Measurements from ENCODE around the gene SPG11.

DNA sequence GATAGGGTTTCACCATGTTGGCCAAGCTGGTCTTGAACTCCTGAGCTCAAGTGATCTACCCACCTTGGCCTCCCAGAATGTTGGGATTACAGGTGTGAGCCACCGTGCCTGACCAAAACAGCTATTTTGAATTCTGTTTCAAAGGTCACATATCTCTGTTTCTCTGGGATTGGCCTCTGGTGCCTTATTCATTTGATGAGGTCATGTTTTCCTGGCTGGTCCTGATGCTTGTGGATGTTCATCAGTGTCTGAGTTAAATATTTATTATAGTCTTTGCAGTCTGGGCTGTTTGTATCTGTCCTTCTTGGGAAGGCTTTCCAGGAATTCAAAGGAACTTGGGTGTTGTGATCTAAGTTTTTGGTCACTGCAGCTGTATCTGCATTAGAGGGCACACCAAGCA lies 42.5 kb upstream of the SPG11 start:
- TF ChIP-seq, protein P1, sequence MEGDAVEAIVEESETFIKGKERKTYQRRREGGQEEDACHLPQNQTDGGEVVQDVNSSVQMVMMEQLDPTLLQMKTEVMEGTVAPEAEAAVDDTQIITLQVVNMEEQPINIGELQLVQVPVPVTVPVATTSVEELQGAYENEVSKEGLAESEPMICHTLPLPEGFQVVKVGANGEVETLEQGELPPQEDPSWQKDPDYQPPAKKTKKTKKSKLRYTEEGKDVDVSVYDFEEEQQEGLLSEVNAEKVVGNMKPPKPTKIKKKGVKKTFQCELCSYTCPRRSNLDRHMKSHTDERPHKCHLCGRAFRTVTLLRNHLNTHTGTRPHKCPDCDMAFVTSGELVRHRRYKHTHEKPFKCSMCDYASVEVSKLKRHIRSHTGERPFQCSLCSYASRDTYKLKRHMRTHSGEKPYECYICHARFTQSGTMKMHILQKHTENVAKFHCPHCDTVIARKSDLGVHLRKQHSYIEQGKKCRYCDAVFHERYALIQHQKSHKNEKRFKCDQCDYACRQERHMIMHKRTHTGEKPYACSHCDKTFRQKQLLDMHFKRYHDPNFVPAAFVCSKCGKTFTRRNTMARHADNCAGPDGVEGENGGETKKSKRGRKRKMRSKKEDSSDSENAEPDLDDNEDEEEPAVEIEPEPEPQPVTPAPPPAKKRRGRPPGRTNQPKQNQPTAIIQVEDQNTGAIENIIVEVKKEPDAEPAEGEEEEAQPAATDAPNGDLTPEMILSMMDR (IDR thresholded peaks at IDR 0.05), result no peak; the same call in 1 of the 2 replicates
- TF ChIP-seq, protein P2, sequence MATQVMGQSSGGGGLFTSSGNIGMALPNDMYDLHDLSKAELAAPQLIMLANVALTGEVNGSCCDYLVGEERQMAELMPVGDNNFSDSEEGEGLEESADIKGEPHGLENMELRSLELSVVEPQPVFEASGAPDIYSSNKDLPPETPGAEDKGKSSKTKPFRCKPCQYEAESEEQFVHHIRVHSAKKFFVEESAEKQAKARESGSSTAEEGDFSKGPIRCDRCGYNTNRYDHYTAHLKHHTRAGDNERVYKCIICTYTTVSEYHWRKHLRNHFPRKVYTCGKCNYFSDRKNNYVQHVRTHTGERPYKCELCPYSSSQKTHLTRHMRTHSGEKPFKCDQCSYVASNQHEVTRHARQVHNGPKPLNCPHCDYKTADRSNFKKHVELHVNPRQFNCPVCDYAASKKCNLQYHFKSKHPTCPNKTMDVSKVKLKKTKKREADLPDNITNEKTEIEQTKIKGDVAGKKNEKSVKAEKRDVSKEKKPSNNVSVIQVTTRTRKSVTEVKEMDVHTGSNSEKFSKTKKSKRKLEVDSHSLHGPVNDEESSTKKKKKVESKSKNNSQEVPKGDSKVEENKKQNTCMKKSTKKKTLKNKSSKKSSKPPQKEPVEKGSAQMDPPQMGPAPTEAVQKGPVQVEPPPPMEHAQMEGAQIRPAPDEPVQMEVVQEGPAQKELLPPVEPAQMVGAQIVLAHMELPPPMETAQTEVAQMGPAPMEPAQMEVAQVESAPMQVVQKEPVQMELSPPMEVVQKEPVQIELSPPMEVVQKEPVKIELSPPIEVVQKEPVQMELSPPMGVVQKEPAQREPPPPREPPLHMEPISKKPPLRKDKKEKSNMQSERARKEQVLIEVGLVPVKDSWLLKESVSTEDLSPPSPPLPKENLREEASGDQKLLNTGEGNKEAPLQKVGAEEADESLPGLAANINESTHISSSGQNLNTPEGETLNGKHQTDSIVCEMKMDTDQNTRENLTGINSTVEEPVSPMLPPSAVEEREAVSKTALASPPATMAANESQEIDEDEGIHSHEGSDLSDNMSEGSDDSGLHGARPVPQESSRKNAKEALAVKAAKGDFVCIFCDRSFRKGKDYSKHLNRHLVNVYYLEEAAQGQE (IDR thresholded peaks at IDR 0.05; ENCODE audit: insufficient read depth in 1 of 2, low read depth in 2 of 2, low read length in 1 of 2), result no peak
- TF ChIP-seq POLR2AphosphoS5 (IDR thresholded peaks at IDR 0.05; ENCODE audit: low read depth, low read length), result no peak
- TF ChIP-seq SIN3A (IDR thresholded peaks at IDR 0.05; ENCODE audit: borderline replicate concordance, insufficient read depth, low read depth, low read length), result no peak
- TF ChIP-seq TCF7L2 (IDR thresholded peaks at IDR 0.05; ENCODE audit: low read depth, low read length), result no peak

All from Panc1 (cell line).